ENCODE measurements around the gene FSTL5.

The FSTL5 gene

DNA sequence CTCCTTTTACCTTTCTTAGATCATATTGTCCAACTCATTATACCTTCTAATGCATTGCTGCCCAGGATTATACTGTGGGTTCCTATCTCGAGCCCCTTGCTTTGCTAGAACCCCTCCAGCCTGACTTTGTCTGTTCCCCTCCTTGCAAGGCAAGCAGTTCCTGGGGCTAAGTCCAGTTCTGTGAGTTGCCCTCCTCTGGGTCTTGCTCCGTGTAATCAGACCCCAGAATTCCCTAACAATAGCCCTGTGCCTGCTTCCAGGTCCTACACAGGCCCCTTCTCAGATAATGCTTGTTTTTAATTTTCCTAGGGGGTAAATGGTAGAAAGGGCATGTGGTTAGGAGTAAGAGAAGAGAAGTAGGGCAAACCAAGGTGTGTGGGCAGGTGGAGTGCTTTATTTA lies 145.9 kb downstream of the FSTL5 start:
- H3K4me3 ChIP-seq (ENCODE audit: low read length) = no peak overlapping the region
- no peak for TF ChIP-seq ZNF274 (IDR thresholded peaks at IDR 0.05; ENCODE audit: low read depth, low read length)

DNA sequence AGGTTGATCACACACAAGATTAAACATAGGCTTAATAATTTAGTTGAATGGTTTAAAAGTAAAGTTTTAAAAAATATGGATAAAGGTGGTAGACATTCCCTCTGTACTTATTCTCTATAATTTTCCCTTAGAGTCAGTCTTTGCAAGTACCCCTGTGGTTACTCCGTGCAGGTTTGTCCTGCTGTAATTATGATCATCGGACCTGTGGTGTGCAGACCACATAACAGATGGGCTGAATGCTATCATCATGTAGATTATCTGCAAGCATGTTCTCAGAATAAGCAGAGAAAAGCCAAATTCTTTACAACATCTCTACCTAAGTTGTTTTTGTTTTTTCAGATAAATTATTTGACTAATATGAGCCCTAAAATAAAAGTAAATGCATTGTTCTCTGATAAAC lies 146.8 kb downstream of the FSTL5 start:
- no peak for TF ChIP-seq ZNF274 (IDR thresholded peaks at IDR 0.05; ENCODE audit: low read depth, low read length)
- H3K4me3 ChIP-seq (ENCODE audit: low read length) = no peak overlapping the region

DNA sequence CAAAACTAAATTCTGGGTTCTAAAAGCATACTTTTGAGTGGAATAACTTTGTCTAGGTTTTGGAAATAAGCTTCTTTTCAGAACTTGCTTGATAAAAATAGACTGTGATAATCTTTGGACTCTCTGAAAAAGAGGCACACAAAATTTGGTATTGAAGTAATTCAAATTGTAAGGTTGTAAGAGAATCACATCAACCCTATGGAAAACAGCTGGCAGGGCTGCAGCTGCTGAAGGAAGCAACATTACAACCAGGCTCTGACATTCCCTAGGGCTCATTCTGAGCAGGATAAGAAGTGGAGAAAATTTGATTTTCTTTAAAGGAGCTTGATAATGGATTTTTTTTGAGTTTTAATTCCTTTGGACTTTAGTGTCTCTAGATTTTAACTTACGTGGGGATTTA lies 147.6 kb downstream of the FSTL5 start:
- no peak for TF ChIP-seq ZNF274 (IDR thresholded peaks at IDR 0.05; ENCODE audit: low read depth, low read length)
- H3K4me3 ChIP-seq (ENCODE audit: low read length) = no peak overlapping the region

DNA sequence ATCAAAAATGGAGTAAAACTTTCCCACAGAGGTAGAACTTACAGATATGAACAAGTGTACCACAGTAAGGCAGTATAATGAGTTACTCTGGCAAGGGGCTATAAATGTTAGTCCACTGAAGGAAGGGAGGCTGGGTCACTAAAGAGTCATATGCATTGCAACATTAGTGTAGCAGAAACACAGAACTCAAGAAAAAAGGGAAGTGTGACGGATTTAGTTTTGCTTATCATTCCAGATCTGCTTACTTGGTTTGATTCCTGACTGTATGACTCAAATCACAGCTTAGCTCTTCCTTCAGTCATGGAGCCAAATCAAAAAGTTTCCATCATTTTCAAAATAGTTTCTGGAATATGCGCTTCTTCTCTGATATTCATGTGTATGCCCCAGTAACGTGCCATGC lies 148.7 kb downstream of the FSTL5 start:
- TF ChIP-seq ZNF274 (IDR thresholded peaks at IDR 0.05; ENCODE audit: low read depth, low read length) = no peak
- H3K4me3 ChIP-seq (ENCODE audit: low read length) = no peak overlapping the region

DNA sequence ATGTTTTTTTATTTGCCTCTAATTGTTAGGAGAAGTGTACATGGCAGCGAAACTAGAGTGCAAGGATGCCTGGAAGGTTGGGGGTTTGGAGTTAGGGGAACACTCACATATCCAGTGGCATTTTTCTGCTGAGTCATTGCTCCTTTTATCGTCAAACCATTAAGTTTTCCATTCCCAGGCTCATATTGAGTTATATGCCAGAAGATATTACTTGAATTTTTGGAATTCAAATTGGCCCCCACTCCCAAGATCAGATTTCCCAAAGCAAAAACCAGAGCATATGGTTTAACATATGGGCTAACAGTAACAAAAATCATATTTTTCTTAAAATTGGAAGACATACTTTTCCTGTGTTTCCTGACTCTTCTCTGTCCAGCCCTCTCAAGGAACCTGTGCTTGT lies 152.7 kb downstream of the FSTL5 start:
- no peak for TF ChIP-seq ZNF274 (IDR thresholded peaks at IDR 0.05; ENCODE audit: low read depth, low read length)
- H3K4me3 ChIP-seq (ENCODE audit: low read length) = no peak overlapping the region

DNA sequence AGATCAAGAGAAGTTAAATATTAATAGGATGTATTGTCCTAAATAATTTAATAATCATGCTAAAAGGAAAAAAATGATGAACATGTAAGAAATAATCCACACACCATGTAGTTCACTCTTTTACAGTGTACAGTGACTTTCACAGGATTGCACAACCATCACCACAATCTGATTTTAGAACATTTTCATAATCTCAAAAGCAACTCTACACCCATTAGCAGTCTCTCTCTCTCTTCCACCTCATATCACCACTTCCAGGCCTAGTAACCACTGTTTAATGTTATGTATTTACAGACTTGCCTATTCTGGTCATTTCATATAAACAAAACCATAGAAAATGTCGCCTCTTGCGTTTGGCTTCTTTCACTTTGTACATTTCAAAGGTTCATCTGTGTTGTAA lies 153.4 kb downstream of the FSTL5 start:
- no peak overlapping the region for H3K4me3 ChIP-seq (ENCODE audit: low read length)
- no peak for TF ChIP-seq ZNF274 (IDR thresholded peaks at IDR 0.05; ENCODE audit: low read depth, low read length)

DNA sequence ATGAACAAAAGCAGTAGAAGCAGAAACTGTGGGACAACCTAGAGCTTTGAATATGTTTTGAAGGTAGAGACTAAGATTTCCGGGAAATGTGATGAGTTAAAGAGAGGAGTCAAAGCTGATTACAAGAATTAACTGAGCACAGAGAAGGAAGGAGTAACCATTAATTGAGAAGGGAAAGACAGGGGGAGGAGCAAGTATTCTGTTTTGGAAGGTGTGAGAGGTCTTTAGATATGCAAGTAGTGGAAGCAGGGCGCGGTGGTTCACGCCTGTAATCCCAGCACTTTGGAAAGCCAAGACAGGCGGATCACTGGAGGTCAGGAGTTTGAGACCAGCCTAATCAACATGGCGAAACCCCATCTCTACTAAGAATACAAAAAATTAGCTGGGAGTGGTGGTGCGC lies 171.5 kb downstream of the FSTL5 start:
- no peak for TF ChIP-seq ZNF274 (IDR thresholded peaks at IDR 0.05; ENCODE audit: low read depth, low read length)
- no peak overlapping the region for H3K4me3 ChIP-seq (ENCODE audit: low read length)

DNA sequence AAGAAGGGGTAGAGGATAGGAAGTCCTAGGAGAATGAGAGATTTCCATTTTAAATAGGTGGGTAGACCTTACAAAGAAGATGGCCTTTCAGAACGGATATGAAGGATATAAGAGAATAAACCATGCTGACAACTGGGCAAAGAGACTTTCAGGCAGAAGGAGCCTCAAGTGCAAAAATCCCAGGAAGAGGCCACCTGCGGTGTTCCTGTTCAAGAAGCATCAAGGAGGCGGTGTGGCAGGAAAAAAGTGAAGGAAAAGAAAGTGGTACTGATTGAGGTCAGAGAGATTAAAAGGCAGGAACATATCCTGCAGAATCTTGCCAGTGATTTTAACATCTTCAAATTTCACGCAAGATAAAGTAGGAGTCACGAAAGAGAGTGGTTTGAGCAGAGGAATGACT lies 172.0 kb downstream of the FSTL5 start:
- TF ChIP-seq ZNF274 (IDR thresholded peaks at IDR 0.05; ENCODE audit: low read depth, low read length) = no peak
- H3K4me3 ChIP-seq (ENCODE audit: low read length) = no peak overlapping the region

DNA sequence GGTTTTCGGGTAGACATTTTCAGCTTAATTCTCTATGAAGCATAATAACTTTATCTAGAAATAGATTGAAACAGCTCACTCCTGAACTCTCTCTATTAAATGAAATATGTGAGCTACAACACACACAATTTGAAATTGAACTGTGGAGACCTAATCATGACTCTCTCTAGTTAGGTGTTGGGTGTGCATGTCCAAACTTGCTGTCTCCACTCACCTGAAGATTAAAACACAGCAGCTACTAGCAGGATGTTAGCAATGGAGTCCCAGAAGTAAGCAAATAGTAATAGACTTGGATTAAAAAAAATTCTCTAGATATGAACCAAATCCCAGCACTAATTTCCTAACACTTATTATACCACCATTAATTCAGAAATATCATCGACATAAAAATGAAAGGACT lies 173.1 kb downstream of the FSTL5 start:
- no peak overlapping the region for H3K4me3 ChIP-seq (ENCODE audit: low read length)

DNA sequence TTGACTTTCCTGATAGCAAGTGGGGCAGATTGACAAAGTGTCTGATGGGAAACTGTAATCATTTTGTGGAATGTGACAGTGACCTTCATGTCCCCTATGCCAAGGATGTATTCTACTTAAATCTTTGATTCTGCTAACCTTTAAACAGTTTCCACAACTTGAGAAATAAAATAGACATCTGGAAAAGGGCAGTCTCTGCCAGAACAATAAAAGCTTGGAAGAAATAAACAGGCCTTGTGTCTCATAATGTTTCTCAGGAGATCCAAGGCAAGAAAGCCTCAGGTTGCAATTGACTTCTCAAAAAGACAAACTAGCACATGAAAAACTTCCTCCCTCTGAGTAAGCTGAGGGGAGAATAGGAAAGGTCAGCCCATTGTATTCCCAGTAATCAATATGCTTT lies 174.9 kb downstream of the FSTL5 start:
- TF ChIP-seq ZNF274 (IDR thresholded peaks at IDR 0.05; ENCODE audit: low read depth, low read length) = no peak
- no peak overlapping the region for H3K4me3 ChIP-seq (ENCODE audit: low read length)

More for the DNA sequence above, 173.1 kb downstream of the FSTL5 start:
- TF ChIP-seq ZNF274 (IDR thresholded peaks at IDR 0.05; ENCODE audit: low read depth, low read length) = no peak

DNA sequence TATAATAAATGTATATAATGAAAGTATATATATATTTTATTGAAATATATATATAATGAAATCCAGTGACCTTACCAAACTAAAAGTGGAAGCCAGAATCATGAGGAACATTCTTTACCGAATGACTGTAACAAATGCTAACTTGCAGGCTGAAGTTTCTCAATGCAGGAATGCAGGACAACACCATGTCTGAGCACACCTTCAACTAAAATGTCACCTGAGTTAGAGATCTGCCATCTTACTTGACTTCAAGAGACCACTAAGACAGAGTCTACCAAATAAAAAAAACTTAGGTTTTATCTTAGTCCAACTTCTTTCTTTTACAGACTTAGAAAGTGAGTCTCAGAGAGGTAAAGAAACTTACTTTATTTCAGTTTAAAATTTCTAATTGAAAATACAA lies 176.2 kb downstream of the FSTL5 start:
- no peak overlapping the region for H3K4me3 ChIP-seq (ENCODE audit: low read length)
- TF ChIP-seq ZNF274 (IDR thresholded peaks at IDR 0.05; ENCODE audit: low read depth, low read length) = no peak

DNA sequence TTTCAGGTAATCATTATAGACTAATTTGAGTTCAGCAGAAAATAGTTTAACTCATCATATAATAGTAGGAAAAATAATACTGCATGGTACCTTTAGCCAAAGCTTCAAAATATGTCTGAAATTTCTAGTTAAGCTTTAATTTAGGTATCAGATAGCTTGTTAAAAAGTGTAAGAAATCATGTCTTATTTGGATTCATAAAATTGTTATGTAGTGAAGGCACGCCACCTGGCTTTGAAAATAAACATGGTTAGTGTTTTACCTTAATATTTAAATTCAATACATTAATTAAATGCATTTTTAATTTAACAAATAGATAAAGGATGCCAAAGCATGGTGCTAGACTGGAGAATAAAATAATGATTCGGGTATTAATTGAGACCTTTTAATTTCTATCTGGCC lies 211.4 kb downstream of the FSTL5 start:
- no peak for TF ChIP-seq ZNF274 (IDR thresholded peaks at IDR 0.05; ENCODE audit: low read depth, low read length)
- H3K4me3 ChIP-seq (ENCODE audit: low read length) = no peak overlapping the region

DNA sequence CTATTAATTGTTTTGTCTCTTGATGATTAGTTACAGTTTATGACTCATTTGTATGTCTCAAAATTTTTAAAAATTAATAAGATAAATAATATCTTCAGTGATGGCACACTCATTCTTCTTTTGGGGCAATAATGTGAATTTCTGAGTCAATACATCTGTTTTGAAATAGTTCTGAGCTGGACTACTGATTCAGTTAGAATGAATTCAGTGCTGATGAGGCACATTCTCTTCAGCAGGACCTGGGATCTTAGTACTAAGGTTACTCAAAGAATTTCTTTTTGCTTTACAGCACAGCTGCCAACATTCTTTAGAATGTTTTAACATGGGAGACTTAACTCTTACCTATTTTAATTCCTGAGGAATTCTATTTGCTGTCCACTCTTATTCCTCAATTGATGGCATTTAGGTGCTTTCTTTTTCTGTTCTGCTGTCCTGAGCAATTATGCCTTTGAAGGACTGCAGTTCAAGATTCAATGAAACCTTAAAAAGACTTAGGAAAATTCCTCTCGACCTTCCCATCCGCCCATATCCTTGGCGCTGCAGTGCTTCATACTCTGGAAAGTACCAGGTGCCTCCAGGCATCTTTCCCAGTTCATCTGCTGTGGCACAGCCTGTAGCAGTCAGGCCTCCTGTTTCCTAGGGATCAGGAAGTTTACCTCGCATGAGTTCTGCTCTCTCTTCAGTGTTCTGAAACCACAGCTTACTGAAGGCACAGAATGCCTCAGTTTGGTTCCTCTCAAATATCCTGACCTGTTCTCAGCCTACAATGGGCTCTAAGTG lies 213.7 kb downstream of the FSTL5 start:
- TF ChIP-seq ZNF274 (IDR thresholded peaks at IDR 0.05; ENCODE audit: low read depth, low read length) = no peak

DNA sequence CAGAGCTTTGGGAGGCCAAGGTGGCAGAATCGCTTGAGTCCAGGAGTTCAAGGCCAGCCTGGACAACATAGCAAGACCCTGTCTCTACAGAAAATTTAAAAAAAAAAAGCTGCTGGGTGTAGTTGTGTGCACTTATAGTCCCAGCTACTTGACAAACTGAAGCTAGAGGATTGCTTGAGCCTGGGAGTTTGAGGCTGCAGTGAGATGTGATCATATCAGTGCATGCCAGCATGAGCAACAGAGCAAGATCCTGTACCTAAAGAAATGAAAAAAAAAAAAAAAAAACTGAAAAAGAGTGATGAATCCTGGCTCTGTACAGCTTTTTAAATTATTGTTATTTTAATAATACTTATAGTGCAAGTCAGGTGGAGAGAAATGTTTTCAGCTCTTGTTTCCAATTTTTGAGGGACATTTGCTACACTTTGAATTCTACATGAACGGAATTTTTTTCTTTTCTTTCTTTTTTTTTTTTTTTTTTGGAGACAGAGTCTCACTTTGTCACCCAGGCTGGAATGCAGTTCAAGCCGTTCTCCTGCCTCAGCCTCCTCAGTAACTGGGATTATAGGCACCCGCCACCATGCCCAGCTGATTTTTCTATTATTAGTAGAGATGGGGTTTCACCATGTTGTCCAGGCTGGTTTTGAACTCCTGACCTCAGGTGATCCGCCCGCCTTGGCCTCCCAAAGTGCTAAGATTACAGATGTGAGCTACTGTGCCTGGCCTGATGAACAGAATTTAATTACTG lies 215.6 kb downstream of the FSTL5 start:
- TF ChIP-seq ZNF274 (IDR thresholded peaks at IDR 0.05; ENCODE audit: low read depth, low read length) = no peak
- no peak overlapping the region for H3K4me3 ChIP-seq (ENCODE audit: low read length)

More for the DNA sequence above, 213.7 kb downstream of the FSTL5 start:
- H3K4me3 ChIP-seq (ENCODE audit: low read length) = no peak overlapping the region

DNA sequence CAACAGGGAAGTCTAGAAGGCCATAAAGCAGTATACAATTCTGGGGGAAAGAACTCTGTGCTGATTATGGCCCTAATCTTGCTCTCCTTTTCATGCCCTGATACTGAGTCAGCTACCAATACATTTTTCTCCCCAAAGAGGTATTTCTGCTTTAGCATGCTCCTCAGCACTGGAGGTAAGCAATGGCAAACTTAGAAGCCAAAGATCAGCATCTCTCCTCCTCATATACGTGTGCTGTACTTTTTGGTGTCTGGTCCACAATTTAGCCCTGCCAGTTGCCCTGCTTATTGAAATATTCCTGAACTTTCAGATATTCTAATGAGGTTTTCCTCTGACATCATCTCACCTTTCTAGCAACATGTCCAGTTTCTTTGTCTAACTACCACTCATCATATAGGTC lies 226.2 kb downstream of the FSTL5 start:
- no peak overlapping the region for H3K4me3 ChIP-seq (ENCODE audit: low read length)
- TF ChIP-seq ZNF274 (IDR thresholded peaks at IDR 0.05; ENCODE audit: low read depth, low read length) = no peak

Measured in GM08714 (cell line).